Epithelial cell of prostate (primary cell): ENCODE measurements around the gene ACOX2.
A peak's percentile ranks its signal among the peaks of the same experiment; 100 is the strongest.

Experiments
- DNase-seq: peaks from one replicate; pipeline ENCODE4 v3.0.0-alpha.2; 2011; ENCODE audit warnings: low read depth, low spot score
- H3K27ac ChIP-seq: fragments of 450-650 bp; 2 replicates; pipeline ENCODE4 v1.5.1; 2017; ENCODE audit warnings: mild to moderate bottlenecking

The ACOX2 gene

GRCh38 chr3:58567251-58567515, 30.2 kb upstream of the ACOX2 start:
- H3K27ac ChIP-seq = no peak overlapping the region
- DNase-seq = no peak

GRCh38 chr3:58566398-58567250, 29.6 kb upstream of the ACOX2 start:
- no peak for DNase-seq

GRCh38 chr3:58565621-58566397, 28.8 kb upstream of the ACOX2 start:
- DNase-seq = no peak
- H3K27ac ChIP-seq = no peak overlapping the region

More at GRCh38 chr3:58566398-58567250, 29.6 kb upstream of the ACOX2 start:
- no peak overlapping the region for H3K27ac ChIP-seq

- DNase-seq = peak; percentile 31
- H3K27ac ChIP-seq = no peak overlapping the region
Observed at GRCh38 chr3:58564456-58565160, 27.6 kb upstream of the ACOX2 start.

- H3K27ac ChIP-seq = no peak overlapping the region
- DNase-seq = no peak
Observed at GRCh38 chr3:58564054-58564453, 27.1 kb upstream of the ACOX2 start.

DNA sequence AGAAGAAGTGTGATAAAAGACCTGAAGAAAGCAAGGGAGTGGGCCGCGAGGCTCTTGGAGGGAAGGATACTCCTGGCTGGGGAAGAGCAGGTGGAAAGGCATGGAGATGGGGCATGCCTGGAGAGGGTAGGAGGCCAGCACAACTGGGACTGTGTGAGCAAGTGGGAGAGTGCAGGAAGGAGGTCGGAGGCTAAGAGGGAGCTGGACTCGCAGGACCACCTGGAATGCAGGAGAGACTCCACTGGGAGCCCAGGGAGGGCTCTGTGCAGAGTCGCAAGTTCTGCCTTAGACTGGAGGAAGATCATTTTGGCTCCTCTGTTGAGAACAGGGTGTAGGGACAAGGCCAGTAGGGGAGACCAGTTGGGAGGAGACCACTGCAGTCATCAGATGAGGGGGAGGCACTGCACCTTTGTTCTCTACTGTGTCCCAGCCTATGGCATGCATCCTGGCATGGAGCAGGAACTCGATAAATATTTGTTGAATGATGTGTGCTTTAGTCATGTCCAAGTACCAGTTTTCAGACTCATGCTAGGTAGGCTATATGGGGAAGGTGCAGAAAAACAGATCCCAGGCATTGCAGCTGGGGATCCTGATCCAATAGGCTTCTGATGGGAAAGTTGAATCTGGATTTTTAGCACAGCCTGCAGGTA, 26.5 kb upstream of the ACOX2 start:
- H3K27ac ChIP-seq = no peak overlapping the region
- peak; percentile 5 for DNase-seq

DNA sequence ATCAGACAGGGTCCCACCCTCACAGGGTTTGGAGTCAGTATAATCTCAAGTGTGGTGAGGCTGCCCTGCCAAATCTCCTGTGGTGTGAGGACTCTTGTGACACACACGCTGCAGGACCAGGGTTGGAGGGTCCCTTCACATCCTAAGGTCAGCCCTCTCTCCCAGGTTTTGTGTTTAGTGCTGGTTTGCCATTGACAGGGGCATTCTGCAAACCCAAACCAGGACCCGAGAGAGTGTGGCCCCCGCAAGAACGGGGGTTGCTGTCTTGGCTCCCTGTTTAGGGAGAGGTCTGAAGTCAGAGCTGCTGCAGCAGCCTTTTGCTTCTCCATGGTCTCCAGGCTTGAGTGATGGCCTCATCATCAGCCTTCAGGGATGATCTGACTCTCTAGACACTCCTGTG, 25.5 kb upstream of the ACOX2 start:
- DNase-seq = no peak
- H3K27ac ChIP-seq = no peak overlapping the region

- DNase-seq = peak; percentile 12
- H3K27ac ChIP-seq = no peak overlapping the region
Observed at GRCh38 chr3:58560771-58561311, 23.9 kb upstream of the ACOX2 start.

DNA sequence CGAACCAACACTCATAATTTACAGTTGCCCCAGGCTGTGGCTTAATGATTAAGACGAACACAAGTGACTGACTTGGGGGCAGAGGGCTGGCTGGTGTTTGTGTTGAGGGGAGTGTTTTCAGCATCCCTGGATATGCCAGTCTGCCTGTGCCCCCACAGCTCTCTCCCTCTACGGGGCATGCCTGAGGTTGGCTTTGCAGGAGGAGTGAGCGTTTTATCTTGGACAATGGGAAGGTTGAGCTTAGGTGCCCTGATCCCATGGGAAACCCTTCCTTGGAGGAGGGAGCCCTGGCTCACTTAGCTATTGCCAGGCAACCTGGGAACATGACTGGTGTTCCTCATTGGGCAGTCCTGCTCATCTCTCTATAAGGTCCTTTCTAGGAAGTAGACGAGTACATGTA, 22.6 kb upstream of the ACOX2 start:
- DNase-seq = no peak

GRCh38 chr3:58557491-58557890, 20.5 kb upstream of the ACOX2 start:
- no peak for DNase-seq
- H3K27ac ChIP-seq = no peak overlapping the region

More for the DNA sequence above, 22.6 kb upstream of the ACOX2 start:
- H3K27ac ChIP-seq = no peak overlapping the region

GRCh38 chr3:58556761-58557221, 19.8 kb upstream of the ACOX2 start:
- DNase-seq = no peak
- no peak overlapping the region for H3K27ac ChIP-seq

- no peak for DNase-seq
- H3K27ac ChIP-seq = no peak overlapping the region
Observed at GRCh38 chr3:58556001-58556400, 19.0 kb upstream of the ACOX2 start.

GRCh38 chr3:58555203-58555602, 18.2 kb upstream of the ACOX2 start:
- no peak overlapping the region for H3K27ac ChIP-seq
- no peak for DNase-seq

- DNase-seq = no peak
- H3K27ac ChIP-seq = no peak overlapping the region
Observed at GRCh38 chr3:58553003-58553402, 16.0 kb upstream of the ACOX2 start.

GRCh38 chr3:58551636-58552180, 14.7 kb upstream of the ACOX2 start:
- no peak for DNase-seq
- no peak overlapping the region for H3K27ac ChIP-seq

DNA sequence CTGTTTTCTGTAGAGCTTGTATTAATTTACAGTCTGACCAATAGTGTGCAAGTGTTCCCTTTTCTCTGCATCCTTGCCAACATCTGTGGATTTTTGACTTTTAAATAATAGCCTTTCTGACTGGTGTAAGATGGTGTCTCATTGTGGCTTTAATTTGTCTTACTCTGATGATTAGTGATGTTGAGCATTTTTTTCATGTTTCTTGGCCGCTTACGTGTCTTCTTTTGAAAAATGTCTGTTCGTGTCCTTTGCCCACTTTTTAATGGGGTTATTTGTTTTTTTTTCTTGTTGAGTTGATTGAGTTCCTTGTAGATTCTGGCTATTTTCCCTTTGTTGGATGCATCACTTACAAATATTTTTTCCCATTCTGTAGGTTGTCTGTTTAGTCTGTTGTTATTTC, 7.6 kb upstream of the ACOX2 start:
- H3K27ac ChIP-seq = no peak overlapping the region
- DNase-seq = no peak

GRCh38 chr3:58540176-58540858, 3.3 kb upstream of the ACOX2 start:
- DNase-seq = no peak
- no peak overlapping the region for H3K27ac ChIP-seq

DNA sequence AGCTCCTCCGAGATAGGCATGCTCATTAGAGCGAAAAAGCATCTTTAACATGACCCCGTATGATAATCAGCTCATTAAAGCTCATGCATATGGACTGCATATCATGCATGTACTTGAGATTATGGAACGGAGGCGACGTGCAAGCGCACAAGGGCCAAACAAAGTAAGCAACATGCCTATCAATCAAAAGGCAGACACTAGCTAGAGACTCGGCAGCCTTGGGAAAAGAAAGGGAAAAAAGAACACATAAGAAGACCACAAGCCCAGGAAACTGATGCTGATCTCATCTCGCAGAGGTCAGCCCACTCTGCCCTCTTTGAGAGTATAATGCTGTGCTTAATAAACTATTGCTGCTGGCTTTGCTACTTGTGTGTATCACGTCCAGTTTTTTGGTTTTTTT, 2.6 kb upstream of the ACOX2 start:
- no peak for DNase-seq
- no peak overlapping the region for H3K27ac ChIP-seq
